Mammary epithelial cell (primary cell): ENCODE results near the gene HNRNPM.

Experiments
- CTCF ChIP-seq, 2 donors: IDR thresholded peaks in 1 of 2; conservative IDR thresholded peaks in 1 of 2; 2 replicates each; pipeline ENCODE4 v1.5.1; 2011 to 2012; ENCODE audit warnings: inconsistent platforms in 2 of 2, low read length in 2 of 2, mild to moderate bottlenecking in 2 of 2, control low read depth in 1 of 2, low read depth in 1 of 2; ENCODE audit not compliant: insufficient read depth in 1 of 2; ENCODE audit errors: extremely low read depth in 1 of 2
- EZH2 ChIP-seq: IDR thresholded peaks from 2 replicates; pipeline ENCODE4 v1.6.1; 2012; ENCODE audit warnings: low read length, inconsistent platforms, borderline replicate concordance

DNA sequence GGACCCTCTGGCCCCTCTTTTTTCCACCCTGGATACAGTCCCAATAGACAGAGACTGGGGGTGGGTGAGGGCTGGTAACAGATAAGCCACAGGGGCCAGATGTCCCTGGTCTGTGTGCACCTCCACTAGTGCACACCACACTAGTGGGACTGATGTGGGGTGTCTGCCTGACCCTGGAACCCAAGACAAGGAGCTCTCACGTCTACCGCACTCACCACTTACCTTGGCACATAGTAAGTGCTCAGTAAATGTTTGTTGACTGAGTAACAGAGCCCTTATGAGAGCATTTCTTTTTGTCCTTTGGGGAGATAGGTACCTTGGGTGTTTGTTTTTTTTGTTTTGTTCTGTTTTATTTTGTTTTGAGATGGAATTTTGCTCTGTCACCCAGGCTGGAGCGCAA is 92.3 kb downstream of the HNRNPM start:
- no peak for TF ChIP-seq CTCF (conservative IDR thresholded peaks at IDR 0.05 in 1 of 2, IDR thresholded peaks at IDR 0.05 in 1 of 2; ENCODE audit: extremely low read depth in 1 of 2, insufficient read depth in 1 of 2, low read depth in 1 of 2, low read length in 2 of 2)
- TF ChIP-seq EZH2: no peak
